K562 (cell line): ENCODE measurements around the gene HOXB4. TPM values are rescaled to one million over a fixed set of nuclear protein-coding genes. Genes with fewer than 3 reads are reported as not detected.

ENCODE experiments used
- FOSL1 ChIP-seq: fragments of 200-800 bp; sonication (Bioruptor generic); conservative IDR thresholded peaks from 2 replicates; pipeline ENCODE4 v1.6.1; 2016; ENCODE audit warnings: missing genetic modification characterization, missing compliant biosample characterization
- FOXK1 ChIP-seq: sonication (generic); formaldehyde crosslinking; IDR thresholded peaks from 2 replicates; pipeline ENCODE4 v1.8.0; 2022; ENCODE audit warnings: missing genetic modification reagents, mild to moderate bottlenecking, borderline replicate concordance
- GABPB2 ChIP-seq: fragments of 250-450 bp; sonication (Bioruptor Pico); conservative IDR thresholded peaks from 2 replicates; pipeline ENCODE4 v1.5.1; 2021; ENCODE audit warnings: mild to moderate bottlenecking
- HSF4 ChIP-seq: fragments of 250-450 bp; sonication (Bioruptor Pico); IDR thresholded peaks from 2 replicates; pipeline ENCODE4 v2.1.2; 2022; ENCODE audit warnings: mild to moderate bottlenecking, moderate library complexity, borderline replicate concordance
- POLR2A ChIP-seq: fragments of 450-650 bp; conservative IDR thresholded peaks from 2 replicates; pipeline ENCODE4 v1.6.1; 2016
- PTRF ChIP-seq: fragments of 450-650 bp; IDR thresholded peaks from 2 replicates; pipeline ENCODE4 v1.6.1; 2016; ENCODE audit warnings: mild to moderate bottlenecking, missing genetic modification characterization, missing compliant biosample characterization
- SLC30A9 ChIP-seq: fragments of 250-450 bp; sonication (Bioruptor Pico); IDR thresholded peaks from 2 replicates; pipeline ENCODE4 v1.8.0; 2022; ENCODE audit warnings: mild to moderate bottlenecking, moderate library complexity
- SMAD4 ChIP-seq: fragments of 250-450 bp; sonication (Bioruptor Pico); conservative IDR thresholded peaks from 2 replicates; pipeline ENCODE4 v1.8.0; 2021; ENCODE audit warnings: inconsistent platforms, mild to moderate bottlenecking, moderate library complexity
- ZNF23 ChIP-seq: fragments of 250-450 bp; sonication (Bioruptor Pico); IDR thresholded peaks from 2 replicates; pipeline ENCODE4 v1.4.0; 2020; ENCODE audit warnings: mild to moderate bottlenecking
- ZNF551 ChIP-seq: fragments of 250-450 bp; sonication (Bioruptor Pico); IDR thresholded peaks from 2 replicates; pipeline ENCODE4 v1.5.0; 2021; ENCODE audit warnings: mild to moderate bottlenecking, moderate library complexity
- ZNF57 ChIP-seq: fragments of 450-650 bp; formaldehyde crosslinking; IDR thresholded peaks from 2 replicates; pipeline ENCODE4 v1.4.0; 2020; ENCODE audit warnings: mild to moderate bottlenecking, moderate library complexity
- ZNF764 ChIP-seq: fragments of 250-450 bp; sonication (Bioruptor Pico); IDR thresholded peaks from 2 replicates; pipeline ENCODE4 v1.4.0; 2020; ENCODE audit warnings: low read depth, mild to moderate bottlenecking, moderate library complexity
- polyA plus RNA-seq, 8 experiments: library from polyadenylated mRNA; depleted of rRNA in 4 of 8; stranded (reverse) in 5 of 8; unstranded in 3 of 8; fragments of >200 nt; fragmentation: Nextera tagmentation in 2 of 8; fragmentation: Illumina TruSeq in 1 of 8; extraction: Ambion mirVana in 2 of 8; extraction: Trizol in 1 of 8; gene quantifications; 2 replicates each; pipeline versions ENCODE4 v1.2.1 to v1.2.3, GENCODE V29; 2011 to 2014; ENCODE audit warnings: inconsistent platforms in 1 of 8, missing spikeins in 1 of 8
- total RNA-seq, 7 experiments: library from RNA; depleted of rRNA in 6 of 7; stranded (reverse); fragments of >200 nt in 6 of 7; fragmentation: Illumina TruSeq in 2 of 7; extraction: Trizol in 2 of 7; gene quantifications; 2 replicates each; pipeline versions ENCODE4 v1.2.1 to v1.2.3, GENCODE V29; 2011 to 2021; ENCODE audit warnings: low replicate concordance in 1 of 7
- TF ChIP-seq, protein P1 (sequence below), 2 experiments: fragments of 450-650 bp; formaldehyde crosslinking in 1 of 2; IDR thresholded peaks; 2 replicates each; pipeline versions ENCODE4 v1.4.0 to v1.6.1; 2014 to 2020; ENCODE audit warnings: mild to moderate bottlenecking in 2 of 2, borderline replicate concordance in 1 of 2, low read depth in 1 of 2
- TF ChIP-seq, protein P2 (sequence below): sonication (generic); formaldehyde crosslinking; IDR thresholded peaks from 2 replicates; pipeline ENCODE4 v1.8.1; 2023; ENCODE audit warnings: missing genetic modification reagents, mild to moderate bottlenecking, borderline replicate concordance
- TF ChIP-seq, protein P3 (sequence below): fragments of 450-650 bp; IDR thresholded peaks from 2 replicates; pipeline ENCODE4 v1.6.1; 2016

HOXB4 gene
- total and polyA plus RNA-seq, 9 of the 15 experiments (the other 6 are each of a cell fraction or from before 2014, with no cell fraction given) = 1.6 to 34.9 (median 14.9) TPM

DNA sequence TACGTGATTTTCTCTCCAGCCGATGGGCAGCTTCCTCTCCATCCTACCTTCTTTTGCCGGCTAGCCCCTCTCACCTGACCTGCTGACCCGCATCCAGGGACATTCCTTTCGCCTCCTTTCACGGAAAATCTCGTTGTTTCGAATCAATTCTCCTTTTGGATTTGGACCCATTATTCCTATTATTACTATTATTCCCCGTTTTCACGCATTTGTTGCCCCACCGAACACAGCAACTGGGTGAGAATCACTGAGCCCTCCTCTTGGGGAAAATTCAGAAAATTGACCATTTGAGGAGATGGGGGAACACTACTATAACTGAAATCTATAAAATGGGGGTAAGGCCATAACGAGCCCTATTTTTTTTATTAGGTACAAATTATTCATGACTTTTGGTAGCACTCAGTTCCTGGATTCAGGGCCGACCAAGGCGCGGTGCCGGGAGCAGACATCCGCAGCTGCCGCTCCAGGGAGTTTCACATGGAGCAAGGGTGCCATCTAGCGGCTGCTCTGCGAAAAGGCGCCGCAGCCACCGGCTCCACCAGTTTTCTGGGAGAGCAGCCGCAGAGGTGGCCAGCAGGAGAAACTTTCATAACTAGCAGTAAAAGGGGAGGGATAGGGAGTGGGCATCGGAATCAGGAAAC is 40.2 kb upstream of the HOXB4 start (continued):
- TF ChIP-seq ZNF57 (CRISPR knock-in tag) (no peak), SLC30A9 (CRISPR knock-in tag) (no peak), FOXK1 (CRISPR knock-in tag) (no peak), SMAD4 (CRISPR knock-in tag) (no peak), HSF4 (CRISPR knock-in tag) (no peak), FOSL1 (tag) (no peak), ZNF551 (CRISPR knock-in tag) (no peak), ZNF23 (CRISPR knock-in tag) (no peak), ZNF764 (no peak), GABPB2 (CRISPR knock-in tag) (no peak), POLR2A (peak; percentile 43; the same call in 1 of the 2 replicates), PTRF (tag) (no peak)
- TF ChIP-seq, protein P1, sequence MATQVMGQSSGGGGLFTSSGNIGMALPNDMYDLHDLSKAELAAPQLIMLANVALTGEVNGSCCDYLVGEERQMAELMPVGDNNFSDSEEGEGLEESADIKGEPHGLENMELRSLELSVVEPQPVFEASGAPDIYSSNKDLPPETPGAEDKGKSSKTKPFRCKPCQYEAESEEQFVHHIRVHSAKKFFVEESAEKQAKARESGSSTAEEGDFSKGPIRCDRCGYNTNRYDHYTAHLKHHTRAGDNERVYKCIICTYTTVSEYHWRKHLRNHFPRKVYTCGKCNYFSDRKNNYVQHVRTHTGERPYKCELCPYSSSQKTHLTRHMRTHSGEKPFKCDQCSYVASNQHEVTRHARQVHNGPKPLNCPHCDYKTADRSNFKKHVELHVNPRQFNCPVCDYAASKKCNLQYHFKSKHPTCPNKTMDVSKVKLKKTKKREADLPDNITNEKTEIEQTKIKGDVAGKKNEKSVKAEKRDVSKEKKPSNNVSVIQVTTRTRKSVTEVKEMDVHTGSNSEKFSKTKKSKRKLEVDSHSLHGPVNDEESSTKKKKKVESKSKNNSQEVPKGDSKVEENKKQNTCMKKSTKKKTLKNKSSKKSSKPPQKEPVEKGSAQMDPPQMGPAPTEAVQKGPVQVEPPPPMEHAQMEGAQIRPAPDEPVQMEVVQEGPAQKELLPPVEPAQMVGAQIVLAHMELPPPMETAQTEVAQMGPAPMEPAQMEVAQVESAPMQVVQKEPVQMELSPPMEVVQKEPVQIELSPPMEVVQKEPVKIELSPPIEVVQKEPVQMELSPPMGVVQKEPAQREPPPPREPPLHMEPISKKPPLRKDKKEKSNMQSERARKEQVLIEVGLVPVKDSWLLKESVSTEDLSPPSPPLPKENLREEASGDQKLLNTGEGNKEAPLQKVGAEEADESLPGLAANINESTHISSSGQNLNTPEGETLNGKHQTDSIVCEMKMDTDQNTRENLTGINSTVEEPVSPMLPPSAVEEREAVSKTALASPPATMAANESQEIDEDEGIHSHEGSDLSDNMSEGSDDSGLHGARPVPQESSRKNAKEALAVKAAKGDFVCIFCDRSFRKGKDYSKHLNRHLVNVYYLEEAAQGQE (IDR thresholded peaks at IDR 0.05; ENCODE audit: borderline replicate concordance) = peak; percentile 90
- TF ChIP-seq, protein P1 (CRISPR knock-in tag; IDR thresholded peaks at IDR 0.05; ENCODE audit: low read depth) = no peak
- TF ChIP-seq, protein P2, sequence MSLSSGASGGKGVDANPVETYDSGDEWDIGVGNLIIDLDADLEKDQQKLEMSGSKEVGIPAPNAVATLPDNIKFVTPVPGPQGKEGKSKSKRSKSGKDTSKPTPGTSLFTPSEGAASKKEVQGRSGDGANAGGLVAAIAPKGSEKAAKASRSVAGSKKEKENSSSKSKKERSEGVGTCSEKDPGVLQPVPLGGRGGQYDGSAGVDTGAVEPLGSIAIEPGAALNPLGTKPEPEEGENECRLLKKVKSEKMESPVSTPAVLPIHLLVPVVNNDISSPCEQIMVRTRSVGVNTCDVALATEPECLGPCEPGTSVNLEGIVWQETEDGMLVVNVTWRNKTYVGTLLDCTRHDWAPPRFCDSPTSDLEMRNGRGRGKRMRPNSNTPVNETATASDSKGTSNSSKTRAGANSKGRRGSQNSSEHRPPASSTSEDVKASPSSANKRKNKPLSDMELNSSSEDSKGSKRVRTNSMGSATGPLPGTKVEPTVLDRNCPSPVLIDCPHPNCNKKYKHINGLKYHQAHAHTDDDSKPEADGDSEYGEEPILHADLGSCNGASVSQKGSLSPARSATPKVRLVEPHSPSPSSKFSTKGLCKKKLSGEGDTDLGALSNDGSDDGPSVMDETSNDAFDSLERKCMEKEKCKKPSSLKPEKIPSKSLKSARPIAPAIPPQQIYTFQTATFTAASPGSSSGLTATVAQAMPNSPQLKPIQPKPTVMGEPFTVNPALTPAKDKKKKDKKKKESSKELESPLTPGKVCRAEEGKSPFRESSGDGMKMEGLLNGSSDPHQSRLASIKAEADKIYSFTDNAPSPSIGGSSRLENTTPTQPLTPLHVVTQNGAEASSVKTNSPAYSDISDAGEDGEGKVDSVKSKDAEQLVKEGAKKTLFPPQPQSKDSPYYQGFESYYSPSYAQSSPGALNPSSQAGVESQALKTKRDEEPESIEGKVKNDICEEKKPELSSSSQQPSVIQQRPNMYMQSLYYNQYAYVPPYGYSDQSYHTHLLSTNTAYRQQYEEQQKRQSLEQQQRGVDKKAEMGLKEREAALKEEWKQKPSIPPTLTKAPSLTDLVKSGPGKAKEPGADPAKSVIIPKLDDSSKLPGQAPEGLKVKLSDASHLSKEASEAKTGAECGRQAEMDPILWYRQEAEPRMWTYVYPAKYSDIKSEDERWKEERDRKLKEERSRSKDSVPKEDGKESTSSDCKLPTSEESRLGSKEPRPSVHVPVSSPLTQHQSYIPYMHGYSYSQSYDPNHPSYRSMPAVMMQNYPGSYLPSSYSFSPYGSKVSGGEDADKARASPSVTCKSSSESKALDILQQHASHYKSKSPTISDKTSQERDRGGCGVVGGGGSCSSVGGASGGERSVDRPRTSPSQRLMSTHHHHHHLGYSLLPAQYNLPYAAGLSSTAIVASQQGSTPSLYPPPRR = no peak
- TF ChIP-seq, protein P3, sequence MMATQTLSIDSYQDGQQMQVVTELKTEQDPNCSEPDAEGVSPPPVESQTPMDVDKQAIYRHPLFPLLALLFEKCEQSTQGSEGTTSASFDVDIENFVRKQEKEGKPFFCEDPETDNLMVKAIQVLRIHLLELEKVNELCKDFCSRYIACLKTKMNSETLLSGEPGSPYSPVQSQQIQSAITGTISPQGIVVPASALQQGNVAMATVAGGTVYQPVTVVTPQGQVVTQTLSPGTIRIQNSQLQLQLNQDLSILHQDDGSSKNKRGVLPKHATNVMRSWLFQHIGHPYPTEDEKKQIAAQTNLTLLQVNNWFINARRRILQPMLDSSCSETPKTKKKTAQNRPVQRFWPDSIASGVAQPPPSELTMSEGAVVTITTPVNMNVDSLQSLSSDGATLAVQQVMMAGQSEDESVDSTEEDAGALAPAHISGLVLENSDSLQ = no peak
